D341Med (cell line): Measurements from ENCODE around the gene KRTAP9-8.
"Not testable (repeated sequence)": the region's sequence is repeated elsewhere in the genome, so short reads cannot be mapped to it uniquely, and the experiment has no call there.

ENCODE experiments used
- DNase-seq: peaks from one replicate; pipeline ENCODE4 v3.0.0; 2012; ENCODE audit warnings: low spot score

Gene KRTAP9-8, protein sequence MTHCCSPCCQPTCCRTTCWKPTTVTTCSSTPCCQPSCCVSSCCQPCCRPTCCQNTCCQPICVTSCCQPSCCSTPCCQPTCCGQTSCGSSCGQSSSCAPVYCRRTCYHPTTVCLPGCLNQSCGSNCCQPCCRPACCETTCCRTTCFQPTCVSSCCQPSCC

GRCh38 chr17:41237949-41238437, at the start of gene KRTAP9-8:
Gene KRTAP9-8, plus strand, starts transcription at chr17:41237999. Its CDS starts 53 bp downstream, at chr17:41238052.
- DNase-seq, result not testable (repeated sequence)

DNA sequence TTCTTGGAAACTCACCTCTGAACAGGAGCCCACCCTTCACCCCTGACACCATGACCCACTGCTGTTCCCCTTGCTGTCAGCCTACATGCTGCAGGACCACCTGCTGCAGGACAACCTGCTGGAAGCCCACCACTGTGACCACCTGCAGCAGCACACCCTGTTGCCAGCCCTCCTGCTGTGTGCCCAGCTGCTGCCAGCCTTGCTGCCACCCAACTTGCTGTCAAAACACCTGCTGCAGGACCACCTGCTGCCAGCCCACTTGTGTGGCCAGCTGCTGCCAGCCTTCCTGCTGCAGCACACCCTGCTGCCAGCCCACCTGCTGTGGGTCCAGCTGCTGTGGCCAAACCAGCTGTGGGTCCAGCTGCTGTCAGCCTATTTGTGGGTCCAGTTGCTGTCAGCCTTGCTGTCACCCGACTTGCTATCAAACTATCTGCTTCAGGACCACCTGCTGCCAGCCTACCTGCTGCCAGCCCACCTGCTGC, 47.9 kb upstream of the KRTAP9-8 start, which contains the start of gene KRTAP9-1:
Gene KRTAP9-1 (plus strand): TSS at position 51 of the 482 bp plus-strand sequence. CDS start 0 bp downstream, at position 51.
- DNase-seq, result not testable (repeated sequence)

DNA sequence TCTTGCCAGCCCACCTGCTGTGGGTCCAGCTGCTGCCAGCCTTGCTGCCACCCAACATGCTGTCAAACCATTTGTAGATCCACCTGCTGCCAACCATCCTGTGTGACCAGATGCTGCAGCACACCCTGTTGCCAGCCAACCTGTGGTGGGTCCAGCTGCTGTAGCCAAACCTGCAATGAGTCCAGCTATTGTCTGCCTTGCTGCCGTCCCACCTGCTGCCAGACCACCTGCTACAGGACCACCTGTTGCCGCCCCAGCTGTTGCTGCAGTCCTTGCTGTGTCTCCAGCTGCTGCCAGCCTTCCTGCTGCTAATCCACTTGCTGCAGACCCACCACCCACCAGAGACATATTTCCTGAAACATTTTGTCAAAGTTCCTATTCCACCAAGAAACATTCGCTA, 47.5 kb upstream of the KRTAP9-8 start:
- DNase-seq, result no peak

DNA sequence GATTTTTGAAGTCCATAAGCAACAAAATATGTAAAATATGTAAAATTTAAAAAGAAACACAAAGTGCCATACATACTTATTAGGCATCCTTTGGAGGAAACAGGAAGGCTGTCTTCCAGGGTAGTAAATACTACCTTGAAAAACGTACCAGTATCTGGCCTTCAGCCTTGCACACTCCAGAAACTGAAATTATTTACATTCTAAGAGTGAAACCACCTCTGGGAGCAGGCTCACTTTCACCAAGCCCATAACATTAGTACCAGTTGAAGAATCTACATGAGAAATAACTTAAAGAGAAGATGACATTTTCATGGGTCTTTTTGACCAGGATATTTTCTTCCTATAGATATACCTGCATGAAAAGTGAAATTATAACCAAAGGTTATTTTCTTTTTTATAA, 41.7 kb upstream of the KRTAP9-8 start:
- no peak for DNase-seq

DNA sequence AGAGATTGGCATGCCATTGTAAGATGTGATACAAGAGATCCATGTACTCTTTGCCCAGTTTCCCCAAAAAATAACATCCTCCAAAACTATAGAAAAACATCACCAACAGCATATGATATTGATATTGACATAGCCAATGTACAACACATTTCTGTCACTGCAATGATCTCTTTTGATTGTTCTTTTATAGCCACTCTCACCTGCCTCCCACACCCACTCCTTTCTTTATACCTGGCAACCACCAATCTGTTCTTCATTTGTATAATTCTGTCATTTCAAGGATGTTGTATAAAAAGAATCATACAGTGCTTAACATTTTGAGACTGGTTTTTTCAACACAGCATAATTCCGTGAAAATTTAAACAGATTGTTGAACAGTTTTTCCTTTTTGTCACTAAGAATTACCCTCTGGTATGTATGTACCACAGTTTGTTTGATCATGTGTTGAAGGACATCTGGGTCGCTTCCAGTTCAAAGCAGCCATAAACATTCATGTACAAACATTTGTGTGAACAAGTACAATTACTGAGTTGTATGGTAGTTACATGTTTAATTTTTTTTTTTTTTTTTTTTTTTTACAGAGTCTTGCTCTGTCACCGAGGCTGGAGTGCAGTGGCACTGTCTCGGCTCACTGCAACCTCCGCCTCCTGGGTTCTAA, 38.2 kb upstream of the KRTAP9-8 start:
- DNase-seq, result no peak

- DNase-seq, result no peak
Measured at GRCh38 chr17:41211845-41212466, 25.8 kb upstream of the KRTAP9-8 start.

- no peak for DNase-seq
Measured at GRCh38 chr17:41212524-41213169, 25.2 kb upstream of the KRTAP9-8 start.

DNA sequence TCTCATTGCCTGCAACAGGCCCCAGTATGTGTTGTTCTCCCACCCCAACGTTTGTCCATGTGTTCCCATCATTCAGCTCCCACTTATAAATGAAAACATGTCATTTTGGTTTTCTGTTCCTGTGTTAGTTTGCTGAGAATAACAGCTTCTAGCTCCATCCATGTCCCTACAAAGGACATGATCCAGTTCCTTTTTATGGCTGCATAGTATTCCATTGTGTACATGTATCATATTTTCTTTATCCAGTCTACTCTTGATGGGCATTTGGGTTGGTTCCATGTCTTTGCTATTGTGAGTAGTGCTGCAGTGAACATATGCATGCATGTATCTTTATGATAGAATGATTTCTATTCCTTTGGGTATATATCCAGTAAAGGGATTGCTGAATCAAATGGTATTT, 22.1 kb upstream of the KRTAP9-8 start:
- DNase-seq, result no peak

GRCh38 chr17:41223821-41224220, 14.0 kb upstream of the KRTAP9-8 start:
- no peak for DNase-seq

GRCh38 chr17:41226051-41226450, 11.7 kb upstream of the KRTAP9-8 start:
- DNase-seq, result no peak

DNA sequence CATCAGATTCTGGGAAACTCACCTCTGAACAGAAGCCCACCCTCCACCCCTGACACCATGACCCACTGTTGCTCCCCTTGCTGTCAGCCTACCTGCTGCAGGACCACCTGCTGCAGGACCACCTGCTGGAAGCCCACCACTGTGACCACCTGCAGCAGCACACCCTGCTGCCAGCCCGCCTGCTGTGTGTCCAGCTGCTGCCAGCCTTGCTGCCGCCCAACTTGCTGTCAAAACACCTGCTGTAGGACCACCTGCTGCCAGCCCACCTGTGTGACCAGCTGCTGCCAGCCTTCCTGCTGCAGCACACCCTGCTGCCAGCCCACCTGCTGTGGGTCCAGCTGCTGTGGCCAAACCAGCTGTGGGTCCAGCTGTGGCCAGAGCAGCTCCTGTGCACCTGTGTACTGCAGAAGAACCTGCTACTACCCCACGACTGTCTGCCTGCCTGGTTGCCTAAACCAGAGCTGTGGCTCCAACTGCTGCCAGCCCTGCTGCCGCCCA, 11.2 kb upstream of the KRTAP9-8 start, which contains the start of gene KRTAP9-2:
Gene KRTAP9-2 (plus strand): TSS at position 51 of the 498 bp plus-strand sequence. CDS start 7 bp downstream, at position 58.
- DNase-seq, result not testable (repeated sequence)

GRCh38 chr17:41230094-41230493, 7.7 kb upstream of the KRTAP9-8 start:
- no peak for DNase-seq

GRCh38 chr17:41231731-41232130, 6.1 kb upstream of the KRTAP9-8 start:
- no peak for DNase-seq

DNA sequence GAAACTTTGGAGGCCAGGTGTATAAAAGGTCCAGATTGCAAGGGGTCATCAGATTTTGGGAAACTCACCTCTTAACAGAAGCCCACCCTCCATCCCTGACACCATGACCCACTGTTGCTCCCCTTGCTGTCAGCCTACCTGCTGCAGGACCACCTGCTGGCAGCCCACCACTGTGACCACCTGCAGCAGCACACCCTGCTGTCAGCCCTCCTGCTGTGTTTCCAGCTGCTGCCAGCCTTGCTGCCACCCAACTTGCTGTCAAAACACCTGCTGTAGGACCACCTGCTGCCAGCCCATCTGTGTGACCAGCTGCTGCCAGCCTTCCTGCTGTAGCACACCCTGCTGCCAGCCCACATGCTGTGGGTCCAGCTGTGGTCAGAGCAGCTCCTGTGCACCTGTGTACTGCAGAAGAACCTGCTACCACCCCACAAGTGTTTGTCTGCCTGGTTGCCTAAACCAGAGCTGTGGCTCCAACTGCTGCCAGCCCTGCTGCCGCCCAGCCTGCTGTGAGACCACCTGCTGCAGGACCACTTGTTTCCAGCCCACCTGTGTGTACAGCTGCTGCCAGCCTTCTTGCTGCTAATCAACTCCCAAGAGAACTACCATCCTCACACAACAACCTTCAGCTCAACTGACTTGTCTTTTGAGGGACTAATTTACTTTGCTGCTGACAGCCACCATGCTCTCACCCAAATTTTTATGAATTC, 5.2 kb upstream of the KRTAP9-8 start, which contains the start of gene KRTAP9-3:
Gene KRTAP9-3 (plus strand): TSS at position 51 of the 707 bp plus-strand sequence. CDS start 53 bp downstream, at position 104.
- not testable (repeated sequence) for DNase-seq

DNA sequence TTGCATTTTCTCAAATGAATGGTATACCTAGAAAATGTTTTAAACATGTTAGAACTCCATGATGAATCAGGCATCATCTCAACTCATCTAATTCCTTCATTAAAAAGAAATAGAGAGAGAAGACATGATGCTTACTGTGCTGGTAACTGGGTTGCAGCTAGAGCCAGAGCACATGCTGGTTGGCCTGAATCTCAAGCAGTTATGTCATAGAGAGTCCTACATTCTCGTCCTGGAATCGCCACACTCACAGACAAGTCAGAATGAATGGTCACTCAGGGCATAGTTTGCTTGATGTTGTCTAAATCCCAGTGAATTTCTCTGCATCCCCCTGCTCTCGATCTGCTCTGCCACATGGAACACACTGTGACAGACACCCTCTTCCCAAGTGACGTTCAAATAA, 683 bp upstream of the KRTAP9-8 start:
- DNase-seq, result not testable (repeated sequence)

GRCh38 chr17:41246995-41247787, 9.4 kb downstream of the KRTAP9-8 start:
- not testable (repeated sequence) for DNase-seq

GRCh38 chr17:41249637-41250240, 11.9 kb downstream of the KRTAP9-8 start, which contains the start of gene KRTAP9-4:
Gene KRTAP9-4, plus strand, starts transcription at chr17:41249687. Its CDS starts 34 bp downstream, at chr17:41249721.
- DNase-seq, result not testable (repeated sequence)

- DNase-seq, result no peak
Measured at GRCh38 chr17:41251261-41251660, 13.5 kb downstream of the KRTAP9-8 start.

- no peak for DNase-seq
Measured at GRCh38 chr17:41254861-41255260, 17.1 kb downstream of the KRTAP9-8 start.
